IPS-18a (cell line): ENCODE measurements around the gene TMEM132D.

Experiments used
- H3K27ac ChIP-seq: one replicate; pipeline ENCODE4 v1.5.1; 2013; ENCODE audit warnings: low read length
- H3K27me3 ChIP-seq: one replicate; pipeline ENCODE4 v1.6.1; 2013; ENCODE audit warnings: mild to moderate bottlenecking, low read length; ENCODE audit not compliant: control insufficient read depth, insufficient read depth
- H3K36me3 ChIP-seq: one replicate; pipeline ENCODE4 v1.6.1; 2013; ENCODE audit warnings: low read depth, low read length; ENCODE audit not compliant: control insufficient read depth
- H3K4me1 ChIP-seq: one replicate; pipeline ENCODE4 v1.6.1; 2013; ENCODE audit warnings: low read depth, low read length; ENCODE audit not compliant: control insufficient read depth
- H3K4me3 ChIP-seq: one replicate; pipeline ENCODE4 v1.5.1; 2013; ENCODE audit warnings: low read length
- H3K9ac ChIP-seq: one replicate; pipeline ENCODE4 v1.6.1; 2013; ENCODE audit warnings: mild to moderate bottlenecking, low read length, moderate library complexity
- H3K9me3 ChIP-seq: one replicate; pipeline ENCODE4 v1.6.1; 2013; ENCODE audit warnings: low read depth, low read length; ENCODE audit not compliant: control insufficient read depth

Gene TMEM132D

DNA sequence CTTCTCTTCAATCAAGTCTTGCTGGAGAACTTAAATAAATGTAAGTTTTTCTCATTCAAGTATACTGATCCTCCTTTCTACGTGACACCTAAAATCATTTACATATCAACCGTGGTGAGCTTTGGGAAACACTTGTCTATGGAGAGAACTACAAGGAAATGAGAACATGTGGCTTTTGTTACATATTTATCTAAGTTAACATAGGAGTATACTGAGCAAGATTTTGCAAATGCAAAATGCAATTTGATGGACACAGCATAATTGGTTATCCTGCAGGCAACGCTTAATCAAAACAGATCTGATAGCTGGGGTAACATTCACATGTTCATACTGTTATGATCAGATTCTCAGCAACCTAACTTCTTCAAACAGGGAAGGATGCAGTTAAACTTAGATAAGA is 376.3 kb downstream of the TMEM132D start:
- no peak overlapping the region for H3K9ac ChIP-seq
- H3K27me3 ChIP-seq = no peaks in the 10 kb centered on the region
- H3K36me3 ChIP-seq = no peaks in the 10 kb centered on the region
- H3K4me1 ChIP-seq = peaks cover under 1% of the 10 kb centered on the region
- no peak overlapping the region for H3K27ac ChIP-seq
- H3K9me3 ChIP-seq = peaks cover 26% of the 10 kb centered on the region
- no peak overlapping the region for H3K4me3 ChIP-seq

DNA sequence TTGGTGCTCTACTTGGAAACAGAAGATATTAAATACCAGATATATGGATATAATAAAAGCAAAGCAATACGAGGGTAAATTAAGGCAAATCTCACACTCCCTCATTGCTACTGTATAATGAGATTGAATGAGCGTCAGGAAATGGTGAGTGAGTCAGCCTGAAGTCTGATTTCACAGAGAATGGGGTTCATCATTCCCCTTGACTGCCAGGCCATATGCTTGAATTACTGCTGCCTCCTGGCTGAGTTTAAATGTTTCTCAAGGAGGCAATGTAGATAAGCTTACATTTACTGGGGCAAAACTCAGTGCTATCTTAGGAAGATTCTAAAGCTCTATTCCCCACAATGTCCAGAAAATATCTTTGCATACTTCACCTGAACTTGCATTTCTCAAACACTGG is 380.2 kb downstream of the TMEM132D start:
- Histone ChIP-seq H3K9me3 (peaks cover 26% of the 10 kb centered on the region), H3K4me1 (no peaks in the 10 kb centered on the region), H3K27ac (no peak overlapping the region), H3K4me3 (no peak overlapping the region), H3K36me3 (no peaks in the 10 kb centered on the region), H3K9ac (no peak overlapping the region), H3K27me3 (no peaks in the 10 kb centered on the region)

DNA sequence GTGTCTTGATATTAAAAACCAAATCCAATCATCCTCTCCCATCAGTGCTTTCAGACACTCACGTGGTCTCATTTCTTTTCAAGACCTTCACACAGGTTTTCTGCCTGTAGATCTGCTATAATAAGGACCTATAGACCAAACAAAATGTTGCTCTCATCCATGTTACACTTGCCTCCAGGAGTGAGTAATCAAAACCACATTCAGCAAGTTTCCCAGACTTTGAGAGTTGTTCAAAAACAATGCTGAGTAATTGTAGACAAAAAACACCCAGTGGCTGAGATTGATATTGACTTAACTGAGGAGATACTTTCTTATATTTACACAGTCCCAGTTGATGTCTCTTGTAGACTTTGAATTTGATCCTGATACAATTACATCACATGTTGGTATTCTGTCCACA is 383.1 kb downstream of the TMEM132D start:
- no peaks in the 10 kb centered on the region for H3K36me3 ChIP-seq
- H3K4me3 ChIP-seq = no peak overlapping the region
- H3K27ac ChIP-seq = no peak overlapping the region
- no peaks in the 10 kb centered on the region for H3K4me1 ChIP-seq
- H3K9me3 ChIP-seq = peaks cover 32% of the 10 kb centered on the region
- H3K9ac ChIP-seq = no peak overlapping the region
- no peaks in the 10 kb centered on the region for H3K27me3 ChIP-seq

DNA sequence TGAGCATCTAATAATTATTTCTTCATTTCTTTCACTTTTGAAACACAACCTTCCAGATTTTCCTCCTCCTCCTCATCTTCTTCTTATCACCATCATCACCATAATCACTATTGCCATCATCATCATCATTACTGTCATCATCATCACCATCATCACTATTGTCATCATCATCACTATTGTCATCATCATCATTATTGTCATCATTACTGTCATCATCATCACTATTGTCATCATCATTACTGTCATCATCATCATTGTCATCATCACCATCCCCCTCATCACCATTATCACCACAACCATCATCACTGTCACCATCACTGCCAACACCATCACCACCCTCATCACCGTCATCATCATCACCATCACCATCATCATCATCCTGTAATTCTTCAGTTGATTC is 400.0 kb downstream of the TMEM132D start:
- Histone ChIP-seq H3K9ac (no peak overlapping the region), H3K27me3 (no peaks in the 10 kb centered on the region), H3K9me3 (peaks cover 21% of the 10 kb centered on the region), H3K4me1 (no peaks in the 10 kb centered on the region), H3K4me3 (no peak overlapping the region), H3K36me3 (no peaks in the 10 kb centered on the region), H3K27ac (no peak overlapping the region)

DNA sequence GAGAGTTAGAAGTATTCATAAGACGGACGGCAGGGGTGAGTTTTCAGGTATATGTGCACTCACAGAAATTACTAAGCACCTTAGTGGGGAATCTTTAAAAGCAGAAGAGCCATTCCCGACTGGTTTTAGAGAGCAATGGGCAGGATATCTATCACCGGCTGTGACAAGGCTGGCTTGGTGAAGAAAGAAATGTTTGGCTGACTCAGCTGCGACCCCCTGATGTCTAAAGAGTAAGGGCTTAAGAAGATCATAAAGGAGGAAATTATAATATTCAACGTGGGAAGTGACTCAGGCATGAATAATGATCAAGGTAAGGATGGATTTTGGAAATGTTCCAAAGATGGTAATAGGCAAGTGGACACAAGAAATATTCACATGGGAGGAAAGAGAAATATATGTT is 407.6 kb downstream of the TMEM132D start:
- no peak overlapping the region for H3K9ac ChIP-seq
- no peak overlapping the region for H3K27ac ChIP-seq
- no peaks in the 10 kb centered on the region for H3K4me1 ChIP-seq
- H3K36me3 ChIP-seq = no peaks in the 10 kb centered on the region
- H3K9me3 ChIP-seq = peaks cover 16% of the 10 kb centered on the region
- H3K27me3 ChIP-seq = no peaks in the 10 kb centered on the region
- no peak overlapping the region for H3K4me3 ChIP-seq

DNA sequence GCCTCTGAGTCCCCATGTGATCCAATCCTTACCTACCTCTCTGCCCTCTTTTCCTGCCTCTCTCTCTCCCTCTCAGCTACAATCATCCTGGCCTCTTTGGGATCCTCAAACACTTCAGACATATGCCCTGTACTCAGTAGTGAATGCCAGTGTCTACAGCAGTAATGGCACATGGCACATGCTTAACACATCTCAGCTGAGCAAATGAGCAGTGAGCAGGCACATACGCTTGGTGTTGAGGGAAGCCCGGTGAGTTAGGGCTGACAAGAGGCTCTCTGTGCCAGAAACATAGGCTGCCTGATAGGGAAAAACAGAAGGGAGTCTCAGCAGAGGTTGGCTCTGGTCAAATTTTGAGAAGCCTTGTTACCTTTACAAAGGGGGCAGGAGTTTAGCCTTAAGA is 409.1 kb downstream of the TMEM132D start:
- Histone ChIP-seq H3K9ac (no peak overlapping the region), H3K4me3 (no peak overlapping the region)

DNA sequence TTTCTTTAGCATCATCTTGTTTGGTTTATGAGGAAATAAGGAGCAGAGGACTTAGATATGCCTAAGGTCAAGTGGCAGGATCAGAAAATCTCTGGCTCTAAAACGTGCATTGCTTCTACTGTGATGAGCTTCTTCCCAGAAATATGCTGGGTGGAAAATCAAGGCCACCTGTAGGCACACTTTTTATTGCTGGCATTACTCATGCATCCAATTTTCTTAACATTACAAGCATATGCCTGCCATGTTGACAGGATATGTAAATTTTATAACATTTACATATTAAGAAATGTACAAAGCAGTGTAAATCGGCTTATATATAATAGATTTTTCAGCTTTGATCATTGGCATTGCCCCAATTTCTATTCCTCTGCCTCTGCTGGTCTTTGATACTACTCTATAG is 409.6 kb downstream of the TMEM132D start:
- no peaks in the 10 kb centered on the region for H3K27me3 ChIP-seq
- no peaks in the 10 kb centered on the region for H3K36me3 ChIP-seq
- no peak overlapping the region for H3K4me3 ChIP-seq
- H3K4me1 ChIP-seq = no peaks in the 10 kb centered on the region
- H3K9ac ChIP-seq = no peak overlapping the region
- peaks cover 11% of the 10 kb centered on the region for H3K9me3 ChIP-seq
- no peak overlapping the region for H3K27ac ChIP-seq

More for the DNA sequence above, 409.1 kb downstream of the TMEM132D start:
- Histone ChIP-seq H3K9me3 (peaks cover 10% of the 10 kb centered on the region), H3K27me3 (no peaks in the 10 kb centered on the region), H3K4me1 (no peaks in the 10 kb centered on the region), H3K36me3 (no peaks in the 10 kb centered on the region), H3K27ac (no peak overlapping the region)

DNA sequence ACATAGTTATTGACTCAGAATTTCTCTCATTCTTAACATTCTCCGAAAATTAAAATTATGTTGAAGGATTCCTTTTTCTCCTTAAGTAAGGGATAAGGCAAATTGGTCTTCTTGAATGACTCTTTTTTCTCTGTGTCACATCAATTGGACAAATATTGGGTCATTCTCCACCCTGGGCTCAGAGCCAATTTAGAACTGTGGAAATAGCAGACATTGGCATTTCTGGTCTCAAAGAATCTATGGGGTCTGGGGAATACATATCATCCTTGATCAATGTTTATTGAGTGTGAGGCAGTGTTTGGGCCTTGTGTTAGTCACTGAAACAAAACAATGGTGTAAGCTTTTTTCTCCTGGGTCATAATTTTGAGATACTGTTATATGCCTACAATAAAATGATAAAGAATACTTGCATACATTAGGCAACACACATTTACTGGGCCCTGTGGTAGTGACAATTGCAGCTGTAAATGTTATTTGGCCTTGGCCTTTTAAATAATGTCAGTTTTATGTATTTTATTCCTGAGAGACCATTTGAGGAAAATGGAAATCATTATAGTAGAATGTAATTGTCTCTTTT is 414.6 kb downstream of the TMEM132D start:
- Histone ChIP-seq H3K4me3 (no peak overlapping the region), H3K36me3 (no peaks in the 10 kb centered on the region), H3K27me3 (no peaks in the 10 kb centered on the region), H3K27ac (no peak overlapping the region), H3K9me3 (peaks cover 10% of the 10 kb centered on the region), H3K4me1 (no peaks in the 10 kb centered on the region), H3K9ac (no peak overlapping the region)

DNA sequence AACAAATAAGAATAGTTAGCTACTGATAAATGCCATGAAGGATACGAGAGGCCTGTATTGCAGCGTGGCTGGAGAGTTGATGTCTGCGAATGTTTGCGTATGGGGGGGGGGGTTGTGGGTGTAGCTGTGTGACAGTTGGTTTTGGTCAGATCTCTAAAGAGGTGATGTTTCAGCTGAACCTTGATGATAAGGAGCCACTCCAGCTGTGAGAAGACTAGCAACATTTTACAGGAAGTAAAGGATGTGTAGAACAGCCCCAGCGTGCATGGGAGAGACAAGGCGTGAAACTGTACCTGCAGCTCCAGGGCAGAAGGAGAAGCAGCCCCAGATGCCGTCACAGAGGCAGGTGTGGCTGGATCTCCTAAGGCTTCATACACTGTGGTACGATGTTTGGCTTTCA is 416.9 kb downstream of the TMEM132D start:
- H3K9me3 ChIP-seq = peaks cover 11% of the 10 kb centered on the region
- no peaks in the 10 kb centered on the region for H3K36me3 ChIP-seq
- H3K27me3 ChIP-seq = no peaks in the 10 kb centered on the region
- H3K4me3 ChIP-seq = no peak overlapping the region
- H3K27ac ChIP-seq = no peak overlapping the region
- H3K9ac ChIP-seq = no peak overlapping the region
- no peaks in the 10 kb centered on the region for H3K4me1 ChIP-seq

DNA sequence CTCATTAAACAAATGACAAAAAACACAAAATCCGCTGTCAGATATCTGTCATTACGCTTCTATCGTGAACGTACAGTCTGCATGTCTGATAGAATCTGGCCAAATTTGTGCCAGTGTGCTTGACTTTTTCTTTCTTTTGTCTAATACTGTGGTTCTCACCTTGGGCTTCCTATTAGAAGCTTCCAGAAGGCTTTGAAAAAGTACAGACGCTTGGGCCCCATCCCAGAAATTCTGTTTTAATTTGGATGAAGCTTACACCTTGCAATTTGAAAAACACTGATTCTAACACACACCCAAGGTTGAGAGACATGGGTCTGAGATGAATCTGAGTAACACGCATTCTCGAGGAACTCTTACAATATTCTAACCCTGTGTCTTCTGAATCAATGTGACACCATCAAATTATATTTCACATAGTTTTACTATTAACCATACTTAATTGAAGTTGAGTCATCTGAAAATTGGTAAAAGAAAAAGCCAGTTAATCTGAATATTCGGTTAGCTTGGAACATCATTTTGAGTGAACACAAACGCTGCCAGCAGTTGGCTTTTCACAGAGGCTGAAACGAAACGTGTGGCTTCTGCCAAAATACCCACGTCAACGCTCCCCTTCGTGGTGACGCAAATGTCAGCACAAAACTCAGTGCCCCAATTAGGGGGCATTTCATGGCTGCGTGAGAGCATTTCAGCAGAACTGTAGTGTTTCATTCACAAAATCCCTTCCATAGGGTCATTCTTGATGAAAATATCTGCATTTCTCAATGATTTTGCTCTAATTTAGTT is 420.5 kb downstream of the TMEM132D start:
- H3K27me3 ChIP-seq = no peaks in the 10 kb centered on the region
- no peak overlapping the region for H3K9ac ChIP-seq
- no peak overlapping the region for H3K27ac ChIP-seq
- no peak overlapping the region for H3K4me3 ChIP-seq
- no peaks in the 10 kb centered on the region for H3K4me1 ChIP-seq
- no peaks in the 10 kb centered on the region for H3K36me3 ChIP-seq
- peaks cover 12% of the 10 kb centered on the region for H3K9me3 ChIP-seq

DNA sequence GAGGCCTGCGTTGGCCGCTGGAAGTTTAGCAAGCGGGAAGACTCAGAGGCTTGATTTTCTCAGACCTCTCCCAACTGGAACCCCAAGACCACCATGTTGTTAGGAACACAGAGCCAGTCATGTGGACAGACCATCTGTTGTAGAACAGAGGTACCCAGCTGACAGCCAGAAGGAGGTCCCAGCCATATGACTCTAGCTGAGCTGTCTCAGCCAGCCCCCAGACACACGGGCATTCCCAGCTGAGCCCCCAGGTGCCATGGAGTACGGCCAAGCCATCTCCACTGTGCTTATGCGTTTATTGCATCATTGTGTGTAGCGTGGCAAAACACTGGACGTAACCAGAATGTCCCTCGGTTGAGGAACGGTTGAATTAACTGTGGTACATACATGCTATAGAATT is 421.9 kb downstream of the TMEM132D start:
- no peak overlapping the region for H3K9ac ChIP-seq
- no peaks in the 10 kb centered on the region for H3K27me3 ChIP-seq
- peaks cover 16% of the 10 kb centered on the region for H3K9me3 ChIP-seq
- H3K36me3 ChIP-seq = no peaks in the 10 kb centered on the region
- no peak overlapping the region for H3K27ac ChIP-seq
- no peak overlapping the region for H3K4me3 ChIP-seq
- H3K4me1 ChIP-seq = no peaks in the 10 kb centered on the region

DNA sequence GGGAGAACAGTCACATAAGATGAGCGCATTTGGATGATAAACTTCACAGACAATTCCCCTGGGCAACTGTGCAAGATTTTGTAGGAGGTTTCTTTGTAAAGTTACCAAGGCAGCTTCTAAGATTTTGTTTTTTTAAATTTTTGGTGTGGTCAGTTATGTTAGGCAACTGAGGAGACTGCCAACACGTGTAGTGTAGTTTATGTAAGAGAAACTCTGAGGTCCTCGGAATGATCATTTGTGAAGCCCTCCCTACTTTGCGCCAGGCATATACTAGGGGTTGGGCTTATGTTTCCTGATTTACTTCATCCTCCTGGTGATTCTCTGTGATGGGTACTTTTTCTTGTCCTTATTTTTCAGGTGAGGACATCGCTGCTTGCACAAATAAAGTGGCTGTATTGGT is 433.6 kb downstream of the TMEM132D start:
- no peak overlapping the region for H3K4me3 ChIP-seq
- no peaks in the 10 kb centered on the region for H3K4me1 ChIP-seq
- H3K9ac ChIP-seq = no peak overlapping the region
- no peaks in the 10 kb centered on the region for H3K36me3 ChIP-seq
- no peaks in the 10 kb centered on the region for H3K27me3 ChIP-seq
- H3K27ac ChIP-seq = no peak overlapping the region
- H3K9me3 ChIP-seq = peaks cover 6% of the 10 kb centered on the region
